SK-MEL-5 (cell line): ENCODE data around the gene H2BK1. TPM values are rescaled to one million over a fixed set of nuclear protein-coding genes. Genes with fewer than 3 reads are reported as not detected.

Experiments used
- DNase-seq: peaks from one replicate; pipeline ENCODE4 v3.0.0-alpha.2; 2016; ENCODE audit warnings: low read depth, low spot score
- in situ Hi-C: cut with HindIII; loops from 2 replicates; pipeline ENCODE4 v1.10.0; 2016; ENCODE audit warnings: low sequenced_read_pairs, high pct_unique_total_duplicates, low pct_unique_long_range_greater_than_20kb
- total RNA-seq: library from RNA; depleted of rRNA; stranded (reverse); fragments of >200 nt; shearing (Covaris generic); gene quantifications from 2 replicates; pipeline ENCODE4 v1.2.3, GENCODE V29; 2014

The H2BK1 gene
- total RNA-seq, 1 experiment from 2014 or later, result not detected

- DNase-seq, result no peak
- in situ Hi-C loops, result no loop called here
These were observed 37.5 kb upstream of the H2BK1 start for GRCh38 chr7:151247611-151248345.

- in situ Hi-C loops, result no loop called here
- DNase-seq, result no peak
These were observed 36.7 kb upstream of the H2BK1 start for GRCh38 chr7:151246851-151247580.

GRCh38 chr7:151246102-151246850 lies 36.0 kb upstream of the H2BK1 start:
- no peak for DNase-seq
- in situ Hi-C loops, result no loop called here

- DNase-seq, result no peak
- in situ Hi-C loops, result no loop called here
These were observed 35.2 kb upstream of the H2BK1 start for GRCh38 chr7:151245360-151246101.

- in situ Hi-C loops, result no loop called here
- no peak for DNase-seq
These were observed 34.6 kb upstream of the H2BK1 start for GRCh38 chr7:151244841-151245346.

GRCh38 chr7:151244196-151244840 lies 34.0 kb upstream of the H2BK1 start:
- DNase-seq, result peak; percentile 72

GRCh38 chr7:151243408-151244195 lies 33.3 kb upstream of the H2BK1 start:
- DNase-seq, result no peak
- in situ Hi-C loops, result no loop called here

More at GRCh38 chr7:151244196-151244840, 34.0 kb upstream of the H2BK1 start:
- in situ Hi-C loops, result no loop called here

GRCh38 chr7:151243045-151243349 lies 32.7 kb upstream of the H2BK1 start:
- in situ Hi-C loops, result no loop called here
- no peak for DNase-seq

- in situ Hi-C loops, result no loop called here
- no peak for DNase-seq
These were observed 32.1 kb upstream of the H2BK1 start for GRCh38 chr7:151242159-151243044.

- no peak for DNase-seq
- in situ Hi-C loops, result no loop called here
These were observed 31.4 kb upstream of the H2BK1 start for GRCh38 chr7:151241755-151242096.

- in situ Hi-C loops, result no loop called here
- no peak for DNase-seq
These were observed 30.9 kb upstream of the H2BK1 start for GRCh38 chr7:151240942-151241754.

- DNase-seq, result no peak
- in situ Hi-C loops, result no loop called here
These were observed 30.2 kb upstream of the H2BK1 start for GRCh38 chr7:151240536-151240935.

- no peak for DNase-seq
- in situ Hi-C loops, result no loop called here
These were observed 29.7 kb upstream of the H2BK1 start for GRCh38 chr7:151239837-151240459.

GRCh38 chr7:151238924-151239836 lies 28.9 kb upstream of the H2BK1 start:
- in situ Hi-C loops, result no loop called here
- no peak for DNase-seq
